Left lobe of liver (tissue), 1 donor: Measurements from ENCODE around the gene CFDP1. TPM values are rescaled to one million over a fixed set of nuclear protein-coding genes. Genes with fewer than 3 reads are reported as not detected.

Experiments
- total RNA-seq: library from RNA; stranded (reverse); gene quantifications from one replicate; pipeline ENCODE4 v1.2.1, GENCODE V29; 2021
- donor health status: DM: no; HTN: yes; CAD: no.

The CFDP1 gene
- total RNA-seq, 1 donor from 2014 or later, result 27.7 TPM

Other genes with a start within 250 kb of the CFDP1 start
- 12.7 TPM for gene CTRB2, start 226.3 kb downstream of the CFDP1 start, total RNA-seq
- gene CTRB1, start 214.5 kb downstream of the CFDP1 start, total RNA-seq, result 9.7 TPM
- 39.2 TPM for gene BCAR1, start 181.9 kb downstream of the CFDP1 start, total RNA-seq
- gene TMEM170A, start 31.2 kb upstream of the CFDP1 start, total RNA-seq, result 10.5 TPM
- gene CHST6, start 61.9 kb upstream of the CFDP1 start, total RNA-seq, result 0.15 TPM
- not detected for gene CHST5, start 102.6 kb upstream of the CFDP1 start, total RNA-seq
- 1.5 TPM for gene TMEM231, start 122.7 kb upstream of the CFDP1 start, total RNA-seq
- gene GABARAPL2, start 132.9 kb upstream of the CFDP1 start, total RNA-seq, result 40.2 TPM
- gene ADAT1, start 189.8 kb upstream of the CFDP1 start, total RNA-seq, result 18.7 TPM
- 41.2 TPM for gene KARS1, start 214.2 kb upstream of the CFDP1 start, total RNA-seq
- 18.5 TPM for gene TERF2IP, start 214.3 kb upstream of the CFDP1 start, total RNA-seq
- not detected for gene CPHXL2, start 243.5 kb upstream of the CFDP1 start, total RNA-seq